ENCODE measurements around the gene CADPS. TPM values are rescaled to one million over a fixed set of nuclear protein-coding genes. Genes with fewer than 3 reads are reported as not detected.

The CADPS gene
- total and polyA plus RNA-seq, 10 donors: 0.16 to 3.6 (median 0.40) TPM

DNA sequence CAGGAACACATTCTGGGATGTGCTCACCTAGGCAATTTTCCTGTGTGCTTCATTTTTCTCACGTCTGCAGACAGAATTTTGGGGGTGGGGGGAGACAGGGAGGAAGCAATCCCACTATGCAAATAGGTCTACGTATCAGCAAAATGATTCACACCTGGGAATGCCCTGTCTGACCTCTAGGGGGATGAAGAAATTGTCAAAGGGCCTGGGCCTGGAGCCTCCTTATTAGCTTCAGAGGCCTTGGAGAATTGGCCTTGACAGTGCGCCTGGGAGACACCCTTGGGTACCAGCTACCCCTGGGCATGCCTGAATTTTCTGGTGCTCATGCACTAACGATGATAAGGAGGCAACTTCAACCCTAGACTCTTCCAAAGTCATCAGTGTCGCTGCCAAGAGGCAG is 207.5 kb downstream of the CADPS start:
- Histone ChIP-seq H3K27me3 (replicated peaks in 1 of 7) (peaks cover 0 to 2% (median 0%) of the 10 kb centered on the region in 7 donors), H3K4me3 (no peak overlapping the region), H3K27ac (no peak overlapping the region), H3K9me3 (no peaks in the 10 kb centered on the region), H3K4me1 (no peaks in the 10 kb centered on the region), H3K36me3 (no peaks in the 10 kb centered on the region)
- TF ChIP-seq POLR2AphosphoS5 (IDR thresholded peaks at IDR 0.05) (no peak), POLR2A (IDR thresholded peaks at IDR 0.05) (no peak)
- TF ChIP-seq, protein P1, sequence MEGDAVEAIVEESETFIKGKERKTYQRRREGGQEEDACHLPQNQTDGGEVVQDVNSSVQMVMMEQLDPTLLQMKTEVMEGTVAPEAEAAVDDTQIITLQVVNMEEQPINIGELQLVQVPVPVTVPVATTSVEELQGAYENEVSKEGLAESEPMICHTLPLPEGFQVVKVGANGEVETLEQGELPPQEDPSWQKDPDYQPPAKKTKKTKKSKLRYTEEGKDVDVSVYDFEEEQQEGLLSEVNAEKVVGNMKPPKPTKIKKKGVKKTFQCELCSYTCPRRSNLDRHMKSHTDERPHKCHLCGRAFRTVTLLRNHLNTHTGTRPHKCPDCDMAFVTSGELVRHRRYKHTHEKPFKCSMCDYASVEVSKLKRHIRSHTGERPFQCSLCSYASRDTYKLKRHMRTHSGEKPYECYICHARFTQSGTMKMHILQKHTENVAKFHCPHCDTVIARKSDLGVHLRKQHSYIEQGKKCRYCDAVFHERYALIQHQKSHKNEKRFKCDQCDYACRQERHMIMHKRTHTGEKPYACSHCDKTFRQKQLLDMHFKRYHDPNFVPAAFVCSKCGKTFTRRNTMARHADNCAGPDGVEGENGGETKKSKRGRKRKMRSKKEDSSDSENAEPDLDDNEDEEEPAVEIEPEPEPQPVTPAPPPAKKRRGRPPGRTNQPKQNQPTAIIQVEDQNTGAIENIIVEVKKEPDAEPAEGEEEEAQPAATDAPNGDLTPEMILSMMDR (IDR thresholded peaks at IDR 0.05 in 8 of 11, conservative IDR thresholded peaks at IDR 0.05 in 3 of 11): no peak
- intact Hi-C loops (cut with DNase I; ENCODE audit: low total_unique reads): no loop called here
- 65 to 75% (median 68%) methylated on average over 5 of the region's 5 CpGs for WGBS, 5 donors
- DNase-seq: no peak

DNA sequence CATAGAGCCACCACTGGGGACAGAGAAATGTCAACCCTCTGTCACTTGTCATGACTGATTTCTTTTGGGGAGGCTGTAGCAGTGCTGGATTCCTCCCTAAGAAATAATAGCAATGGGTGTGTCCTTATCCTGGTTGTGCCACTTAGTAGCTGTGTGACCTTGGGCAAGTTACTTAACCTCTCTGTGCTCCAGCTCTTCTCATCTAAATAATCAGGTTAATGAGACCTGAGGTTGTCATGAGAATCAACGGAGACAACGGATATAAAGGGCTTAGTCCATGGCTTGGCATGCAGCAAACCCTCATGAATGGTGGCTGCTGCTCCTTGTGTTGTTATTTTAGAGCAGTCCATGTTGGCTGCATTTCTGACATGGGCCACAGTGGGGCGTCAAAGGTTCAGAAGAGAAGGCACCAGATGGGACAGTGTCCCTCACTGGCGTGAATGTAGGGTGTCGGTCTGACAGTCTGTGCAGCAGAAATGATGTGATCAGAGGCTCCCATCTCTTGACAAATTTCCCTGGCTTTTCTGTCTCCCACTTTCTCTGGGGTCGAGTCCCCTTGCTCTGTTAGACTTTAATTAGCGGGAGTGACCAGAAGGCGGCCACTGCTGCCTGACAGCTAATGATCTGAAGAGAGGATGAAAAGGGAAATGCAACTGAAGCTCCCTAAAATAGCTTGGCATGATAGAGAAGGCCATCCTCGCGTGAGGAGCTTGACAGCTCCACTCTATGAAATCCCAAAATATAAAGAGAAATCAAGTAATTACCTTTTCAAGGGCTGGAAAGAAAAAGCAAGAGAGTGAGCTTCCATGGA is 209.4 kb downstream of the CADPS start:
- intact Hi-C loops (cut with DNase I; ENCODE audit: low total_unique reads): no loop called here
- Histone ChIP-seq H3K9me3 (no peaks in the 10 kb centered on the region), H3K27ac (no peak overlapping the region), H3K4me1 (no peaks in the 10 kb centered on the region), H3K4me3 (no peak overlapping the region), H3K27me3 (replicated peaks in 1 of 7) (peaks cover 0 to 2% (median 0%) of the 10 kb centered on the region in 7 donors), H3K36me3 (no peaks in the 10 kb centered on the region)
- no peak for TF ChIP-seq POLR2AphosphoS5 (IDR thresholded peaks at IDR 0.05)
- no peak for TF ChIP-seq POLR2A (IDR thresholded peaks at IDR 0.05)
- TF ChIP-seq, protein P1 (IDR thresholded peaks at IDR 0.05 in 8 of 11, conservative IDR thresholded peaks at IDR 0.05 in 3 of 11): peak in 8 of 11 experiments; percentile 16 to 53 (median 42)
- 9 to 12% (median 11%) methylated on average over 10 of the region's 10 CpGs for WGBS, 5 donors
- DNase-seq: no peak

DNA sequence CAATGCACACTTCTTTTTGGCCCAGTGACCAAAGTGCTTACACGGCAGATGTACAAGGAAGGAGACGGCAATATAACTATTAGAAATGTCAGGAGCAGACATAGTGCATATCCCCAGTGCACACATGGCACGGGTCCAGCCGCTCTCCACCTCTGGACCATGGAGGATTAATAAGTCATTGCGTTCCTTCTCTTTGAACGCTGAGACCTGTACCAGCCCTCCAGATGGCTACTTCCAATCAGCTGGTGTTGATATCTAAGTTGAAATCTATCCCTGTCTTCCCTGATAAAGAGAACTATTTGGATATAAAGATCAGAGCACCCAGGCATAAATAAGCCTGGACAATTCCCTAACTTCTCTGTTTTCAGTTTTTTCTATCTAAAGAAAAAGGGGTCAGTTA is 212.5 kb downstream of the CADPS start:
- no peak for DNase-seq
- Histone ChIP-seq H3K9me3 (no peaks in the 10 kb centered on the region), H3K27me3 (replicated peaks in 1 of 7) (no peaks in the 10 kb centered on the region), H3K4me1 (no peaks in the 10 kb centered on the region), H3K4me3 (no peak overlapping the region), H3K27ac (no peak overlapping the region), H3K36me3 (no peaks in the 10 kb centered on the region)
- intact Hi-C loops (cut with DNase I; ENCODE audit: low total_unique reads): no loop called here
- TF ChIP-seq POLR2A (IDR thresholded peaks at IDR 0.05): no peak
- TF ChIP-seq, protein P1 (IDR thresholded peaks at IDR 0.05 in 8 of 11, conservative IDR thresholded peaks at IDR 0.05 in 3 of 11): no peak
- no peak for TF ChIP-seq POLR2AphosphoS5 (IDR thresholded peaks at IDR 0.05)
- WGBS, 5 donors: 77 to 82% (median 79%) methylated on average over 6 of the region's 6 CpGs

DNA sequence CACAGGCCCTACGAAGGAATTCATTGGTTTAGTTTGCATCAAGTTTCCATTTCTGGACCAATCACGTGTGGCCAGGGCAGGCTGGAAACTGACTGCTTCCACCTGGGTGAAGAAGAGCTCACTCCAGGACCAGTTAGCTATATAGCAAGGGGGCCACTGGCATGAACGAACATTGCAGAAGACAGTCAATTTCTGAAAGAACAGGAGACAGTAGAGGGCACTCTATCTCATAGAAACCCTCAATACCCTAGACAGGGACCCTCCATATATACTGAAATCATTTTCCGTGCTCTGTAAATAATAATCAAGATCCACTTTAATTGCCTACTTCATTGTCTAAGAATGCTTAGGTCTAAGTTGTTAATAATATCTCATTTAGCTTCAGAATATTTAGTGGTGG is 215.6 kb downstream of the CADPS start:
- H3K27ac ChIP-seq: no peak overlapping the region
- H3K4me1 ChIP-seq: no peaks in the 10 kb centered on the region
- no peak for TF ChIP-seq POLR2AphosphoS5 (IDR thresholded peaks at IDR 0.05)
- no peak for TF ChIP-seq POLR2A (IDR thresholded peaks at IDR 0.05)
- TF ChIP-seq, protein P1 (IDR thresholded peaks at IDR 0.05 in 8 of 11, conservative IDR thresholded peaks at IDR 0.05 in 3 of 11): no peak
- DNase-seq: no peak
- H3K4me3 ChIP-seq: no peak overlapping the region
- H3K9me3 ChIP-seq: no peaks in the 10 kb centered on the region
- WGBS, 5 donors: 50 to 61% (median 56%) methylated on average over 4 of the region's 4 CpGs
- intact Hi-C loops (cut with DNase I; ENCODE audit: low total_unique reads): no loop called here
- H3K27me3 ChIP-seq (replicated peaks in 1 of 7): no peaks in the 10 kb centered on the region
- H3K36me3 ChIP-seq: no peaks in the 10 kb centered on the region
